ENCODE data around the gene MIPEP. TPM values are rescaled to one million over a fixed set of nuclear protein-coding genes. Genes with fewer than 3 reads are reported as not detected.

Gene MIPEP
- total RNA-seq, 4 donors from 2014 or later, result 12.1 to 25.7 (median 19.5) TPM

DNA sequence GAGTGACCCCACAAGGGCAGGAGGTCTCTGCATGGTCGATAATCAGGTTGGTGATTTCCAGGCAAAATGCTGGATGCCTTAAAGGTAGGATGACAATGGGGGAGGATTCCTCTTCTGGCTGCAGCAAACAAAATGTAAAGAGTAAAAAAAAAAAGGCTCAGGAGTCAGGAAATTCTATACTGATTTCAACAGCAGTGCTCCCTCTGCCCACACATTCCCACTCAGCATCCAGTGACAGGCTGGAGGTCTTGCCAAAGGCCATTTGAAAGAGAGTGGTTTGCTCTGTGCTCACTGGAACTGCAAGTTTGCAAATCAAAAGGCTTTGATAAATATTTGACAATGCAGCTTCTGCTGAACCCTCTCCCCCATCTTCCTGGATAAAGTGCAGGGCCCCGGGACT is 183.6 kb downstream of the MIPEP start:
- Histone ChIP-seq H3K27me3 (no peaks in the 10 kb centered on the region), H3K9me3 (no peaks in the 10 kb centered on the region), H3K4me3 (no peak overlapping the region), H3K36me3 (no peaks in the 10 kb centered on the region), H3K4me1 (peaks cover 7 to 22% (median 12%) of the 10 kb centered on the region in 3 donors), H3K27ac (no peak overlapping the region)
- TF ChIP-seq POLR2A (IDR thresholded peaks at IDR 0.05), result no peak
- TF ChIP-seq, protein P1, sequence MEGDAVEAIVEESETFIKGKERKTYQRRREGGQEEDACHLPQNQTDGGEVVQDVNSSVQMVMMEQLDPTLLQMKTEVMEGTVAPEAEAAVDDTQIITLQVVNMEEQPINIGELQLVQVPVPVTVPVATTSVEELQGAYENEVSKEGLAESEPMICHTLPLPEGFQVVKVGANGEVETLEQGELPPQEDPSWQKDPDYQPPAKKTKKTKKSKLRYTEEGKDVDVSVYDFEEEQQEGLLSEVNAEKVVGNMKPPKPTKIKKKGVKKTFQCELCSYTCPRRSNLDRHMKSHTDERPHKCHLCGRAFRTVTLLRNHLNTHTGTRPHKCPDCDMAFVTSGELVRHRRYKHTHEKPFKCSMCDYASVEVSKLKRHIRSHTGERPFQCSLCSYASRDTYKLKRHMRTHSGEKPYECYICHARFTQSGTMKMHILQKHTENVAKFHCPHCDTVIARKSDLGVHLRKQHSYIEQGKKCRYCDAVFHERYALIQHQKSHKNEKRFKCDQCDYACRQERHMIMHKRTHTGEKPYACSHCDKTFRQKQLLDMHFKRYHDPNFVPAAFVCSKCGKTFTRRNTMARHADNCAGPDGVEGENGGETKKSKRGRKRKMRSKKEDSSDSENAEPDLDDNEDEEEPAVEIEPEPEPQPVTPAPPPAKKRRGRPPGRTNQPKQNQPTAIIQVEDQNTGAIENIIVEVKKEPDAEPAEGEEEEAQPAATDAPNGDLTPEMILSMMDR (IDR thresholded peaks at IDR 0.05), result no peak
- intact Hi-C loops (cut with DNase I), result loop anchor here (10.0 kb wide), 1 partner anchor 159 kb away; no protein-coding TSS in a partner anchor
- 80 to 100% methylated on average over 2 of the region's 2 CpGs for WGBS, 2 donors
- no peak for DNase-seq

DNA sequence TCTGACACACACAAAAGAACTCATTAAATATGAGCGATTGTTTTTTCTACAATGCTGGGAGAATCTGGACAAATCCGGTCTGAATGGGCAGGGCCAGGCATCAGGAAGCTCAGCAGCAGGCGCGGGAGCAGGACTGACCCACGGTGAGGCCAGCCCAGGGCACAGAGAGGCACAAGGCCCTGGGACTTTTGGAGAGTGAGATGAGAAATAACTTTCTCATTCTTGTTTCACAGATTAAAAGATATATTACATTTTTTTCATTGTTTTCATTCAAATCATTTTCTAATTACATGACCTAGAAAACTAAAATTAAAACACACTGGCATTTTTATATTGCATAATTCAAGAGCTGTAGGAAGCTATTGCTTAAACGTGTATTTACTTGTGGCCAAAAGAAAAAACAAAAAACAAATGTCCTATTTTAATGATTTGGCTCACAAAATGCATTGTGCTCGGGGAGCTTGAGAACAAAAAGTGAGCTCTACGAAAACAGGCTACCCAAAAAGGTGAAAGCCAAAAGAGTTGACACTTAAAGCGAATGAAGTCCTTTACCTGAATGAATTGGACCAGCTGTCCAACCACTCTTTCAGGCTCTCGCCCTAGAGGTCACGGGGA is 185.8 kb downstream of the MIPEP start:
- WGBS, 2 donors, result 51 to 78% methylated on average over 11 of the region's 11 CpGs
- no peaks in the 10 kb centered on the region for H3K9me3 ChIP-seq
- no peaks in the 10 kb centered on the region for H3K36me3 ChIP-seq
- DNase-seq, result no peak
- peak overlapping the region in 3 of 4 donors; percentile 23 to 60 (median 32) for H3K27ac ChIP-seq
- TF ChIP-seq, protein P1 (IDR thresholded peaks at IDR 0.05), result no peak
- no peak for TF ChIP-seq POLR2A (IDR thresholded peaks at IDR 0.05)
- no peak overlapping the region for H3K4me3 ChIP-seq
- peaks cover 7 to 22% (median 12%) of the 10 kb centered on the region in 3 donors for H3K4me1 ChIP-seq
- intact Hi-C loops (cut with DNase I), result loop anchor here (10.0 kb wide), 1 partner anchor 161 kb away; no protein-coding TSS in a partner anchor
- H3K27me3 ChIP-seq, result no peaks in the 10 kb centered on the region

DNA sequence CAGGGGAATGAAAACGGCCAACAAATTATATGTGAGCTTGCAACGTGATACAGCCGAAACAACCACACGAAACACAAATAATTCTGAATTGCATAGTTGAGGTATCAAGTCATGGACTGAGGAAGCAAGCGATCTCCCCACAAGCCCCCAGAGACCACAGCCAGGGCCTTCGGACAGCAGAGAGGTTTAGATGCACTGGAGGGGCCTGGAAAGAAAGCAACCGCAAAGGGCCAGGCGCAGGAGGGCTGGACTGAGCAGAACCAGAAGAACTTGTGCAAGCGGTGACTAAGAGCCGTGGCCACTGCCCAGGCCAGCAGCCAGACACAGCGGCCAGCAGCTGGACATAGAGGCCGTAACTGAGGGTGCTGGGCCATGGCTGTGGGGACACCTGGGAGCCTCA is 187.6 kb downstream of the MIPEP start:
- Histone ChIP-seq H3K27ac (peak overlapping the region in 2 of 4 donors; percentile 49 to 73), H3K27me3 (no peaks in the 10 kb centered on the region), H3K4me1 (peaks cover 7 to 23% (median 12%) of the 10 kb centered on the region in 3 donors), H3K9me3 (no peaks in the 10 kb centered on the region), H3K4me3 (no peak overlapping the region), H3K36me3 (no peaks in the 10 kb centered on the region)
- DNase-seq, result no peak
- 88 to 92% methylated on average over 9 to 11 of the region's 12 CpGs for WGBS, 2 donors
- intact Hi-C loops (cut with DNase I), result loop anchor here (10.0 kb wide), 1 partner anchor 163 kb away; no protein-coding TSS in a partner anchor
- TF ChIP-seq POLR2A (IDR thresholded peaks at IDR 0.05), result no peak
- TF ChIP-seq, protein P1 (IDR thresholded peaks at IDR 0.05), result no peak

DNA sequence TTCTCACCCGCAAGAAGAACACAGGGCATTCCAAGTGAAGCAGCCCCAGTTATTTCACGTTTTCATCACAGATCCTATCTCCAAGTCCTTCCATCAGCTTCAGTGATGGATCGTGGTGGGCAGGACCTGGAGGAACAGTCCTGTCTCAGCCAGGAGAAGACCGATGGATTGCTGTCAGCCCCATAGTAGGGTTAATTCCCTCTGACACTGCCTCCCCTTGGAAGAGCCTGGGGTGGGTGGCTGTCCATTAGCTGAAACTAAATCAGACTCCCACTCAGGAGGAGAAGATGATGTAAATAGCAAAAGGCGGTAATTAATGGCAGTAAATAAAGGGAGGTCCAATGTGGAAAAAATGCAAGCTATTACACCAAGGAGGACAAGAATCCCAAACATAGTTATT is 188.0 kb downstream of the MIPEP start:
- no peak for DNase-seq
- peak overlapping the region in 3 of 4 donors; percentile 12 to 66 (median 49) for H3K27ac ChIP-seq
- WGBS, 2 donors, result 89 to 91% methylated on average over 4 to 5 of the region's 5 CpGs
- TF ChIP-seq, protein P1 (IDR thresholded peaks at IDR 0.05), result no peak
- no peak for TF ChIP-seq POLR2A (IDR thresholded peaks at IDR 0.05)
- intact Hi-C loops (cut with DNase I), result loop anchor here (10.0 kb wide), 1 partner anchor 164 kb away; no protein-coding TSS in a partner anchor
- H3K36me3 ChIP-seq, result no peaks in the 10 kb centered on the region
- H3K4me1 ChIP-seq, result peaks cover 7 to 28% (median 12%) of the 10 kb centered on the region in 3 donors
- H3K4me3 ChIP-seq, result no peak overlapping the region
- no peaks in the 10 kb centered on the region for H3K9me3 ChIP-seq
- no peaks in the 10 kb centered on the region for H3K27me3 ChIP-seq

DNA sequence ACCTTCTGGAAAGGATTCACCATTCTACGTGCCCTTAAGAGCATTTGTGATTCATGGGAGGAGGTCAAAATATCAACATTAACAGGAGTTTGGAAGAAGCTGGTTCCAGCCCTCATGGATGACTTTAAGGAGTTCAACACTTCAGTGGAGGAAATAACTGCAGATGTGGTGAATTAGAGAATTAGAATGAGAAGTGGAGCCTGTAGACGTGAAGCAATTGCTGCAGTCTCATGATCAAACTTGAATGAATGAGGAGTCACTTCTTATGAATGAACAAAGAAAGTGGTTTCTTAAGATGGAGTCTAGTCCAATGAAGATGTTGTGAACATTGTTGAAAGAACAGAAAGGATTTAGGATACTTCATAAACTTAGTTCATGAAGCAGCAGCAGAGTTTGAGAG is 189.9 kb downstream of the MIPEP start:
- no peak for TF ChIP-seq POLR2A (IDR thresholded peaks at IDR 0.05)
- TF ChIP-seq, protein P1 (IDR thresholded peaks at IDR 0.05), result no peak
- H3K36me3 ChIP-seq, result no peaks in the 10 kb centered on the region
- no peak overlapping the region for H3K4me3 ChIP-seq
- DNase-seq, result no peak
- intact Hi-C loops (cut with DNase I), result loop anchor here (10.0 kb wide), 1 partner anchor 234 kb away; no protein-coding TSS in a partner anchor
- H3K27ac ChIP-seq, result no peak overlapping the region
- 73 to 91% methylated on average over 2 of the region's 2 CpGs for WGBS, 2 donors
- H3K4me1 ChIP-seq, result peaks cover 7 to 39% (median 12%) of the 10 kb centered on the region in 3 donors
- no peaks in the 10 kb centered on the region for H3K9me3 ChIP-seq
- no peaks in the 10 kb centered on the region for H3K27me3 ChIP-seq

Data from esophagus squamous epithelium (tissue), 5 donors.